Trophoblast cell (in vitro differentiated cells and primary cell): ENCODE data around the gene APEX2.

ENCODE experiments used
- DNase-seq, 2 donors: peaks; one replicate each; pipeline ENCODE4 v3.0.0-alpha.2; 2016
- H2AFZ ChIP-seq: 2 replicates; pipeline ENCODE4 v1.6.1; 2013; ENCODE audit warnings: low read length, moderate library complexity, mild to moderate bottlenecking; ENCODE audit not compliant: insufficient read depth, poor library complexity
- H2AK5ac ChIP-seq: 2 replicates; pipeline ENCODE4 v1.6.1; 2013; ENCODE audit warnings: mild to moderate bottlenecking, low read length
- H2BK120ac ChIP-seq: 2 replicates; pipeline ENCODE4 v1.6.1; 2013; ENCODE audit warnings: low read length, mild to moderate bottlenecking, moderate library complexity; ENCODE audit not compliant: insufficient read depth, poor library complexity
- H2BK12ac ChIP-seq: 2 replicates; pipeline ENCODE4 v1.6.1; 2013; ENCODE audit warnings: mild to moderate bottlenecking, low read length, moderate library complexity
- H2BK5ac ChIP-seq: 2 replicates; pipeline ENCODE4 v1.6.1; 2013; ENCODE audit warnings: low read length, low read depth, moderate library complexity, mild to moderate bottlenecking; ENCODE audit not compliant: poor library complexity
- H3K14ac ChIP-seq: 2 replicates; pipeline ENCODE4 v1.6.1; 2013; ENCODE audit warnings: mild to moderate bottlenecking, low read length
- H3K18ac ChIP-seq: 2 replicates; pipeline ENCODE4 v1.6.1; 2013; ENCODE audit warnings: mild to moderate bottlenecking, low read length
- H3K23ac ChIP-seq: 2 replicates; pipeline ENCODE4 v1.6.1; 2013; ENCODE audit warnings: low read length
- H3K27ac ChIP-seq: 2 replicates; pipeline ENCODE4 v1.5.1; 2013; ENCODE audit warnings: low read depth, mild to moderate bottlenecking, inconsistent platforms, low read length, moderate library complexity
- H3K27me3 ChIP-seq: 2 replicates; pipeline ENCODE4 v1.6.1; 2013; ENCODE audit warnings: inconsistent platforms, mild to moderate bottlenecking, low read length, moderate library complexity; ENCODE audit not compliant: insufficient read depth
- H3K36me3 ChIP-seq, 2 experiments: 1 replicate in 1 of 2; 2 replicates in 1 of 2; pipeline ENCODE4 v1.6.1; 2013; ENCODE audit warnings: low read length in 2 of 2, mild to moderate bottlenecking in 2 of 2, moderate library complexity in 1 of 2; ENCODE audit not compliant: insufficient read depth in 2 of 2, control insufficient read depth in 1 of 2
- H3K4ac ChIP-seq: 2 replicates; pipeline ENCODE4 v1.6.1; 2013; ENCODE audit warnings: low read depth, mild to moderate bottlenecking, low read length, moderate library complexity
- H3K4me1 ChIP-seq, 2 experiments: 1 replicate in 1 of 2; 2 replicates in 1 of 2; pipeline ENCODE4 v1.6.1; 2013; ENCODE audit warnings: low read length in 2 of 2, mild to moderate bottlenecking in 2 of 2, moderate library complexity in 1 of 2; ENCODE audit not compliant: insufficient read depth in 2 of 2, control insufficient read depth in 1 of 2
- H3K4me2 ChIP-seq: 2 replicates; pipeline ENCODE4 v1.6.1; 2013; ENCODE audit warnings: inconsistent platforms, mild to moderate bottlenecking, low read length, moderate library complexity
- H3K4me3 ChIP-seq: 2 replicates; pipeline ENCODE4 v1.5.1; 2013; ENCODE audit warnings: mild to moderate bottlenecking, low read depth, low read length, inconsistent platforms
- H3K79me1 ChIP-seq: one replicate; pipeline ENCODE4 v1.6.1; 2013; ENCODE audit warnings: low read length
- H3K79me2 ChIP-seq: 2 replicates; pipeline ENCODE4 v1.6.1; 2013; ENCODE audit warnings: low read length, mild to moderate bottlenecking; ENCODE audit not compliant: control insufficient read depth, insufficient read depth, poor library complexity
- H3K9ac ChIP-seq: 2 replicates; pipeline ENCODE4 v1.6.1; 2013; ENCODE audit warnings: mild to moderate bottlenecking, low read length
- H3K9me3 ChIP-seq: 2 replicates; pipeline ENCODE4 v1.6.1; 2013; ENCODE audit warnings: low read depth, mild to moderate bottlenecking, control low read depth, inconsistent platforms, low read length; ENCODE audit not compliant: insufficient read depth
- H4K12ac ChIP-seq: 2 replicates; pipeline ENCODE4 v1.6.1; 2013; ENCODE audit warnings: low read depth, mild to moderate bottlenecking, low read length, moderate library complexity
- H4K8ac ChIP-seq: 2 replicates; pipeline ENCODE4 v1.6.1; 2013; ENCODE audit warnings: low read depth, mild to moderate bottlenecking, low read length, moderate library complexity
- H4K91ac ChIP-seq: one replicate; pipeline ENCODE4 v1.6.1; 2013; ENCODE audit warnings: low read depth, mild to moderate bottlenecking, low read length, moderate library complexity
- WGBS: extraction: QIAGEN DNeasy Blood & Tissue Kit; methylation state at CpG from one replicate; pipeline ENCODE4 v1.1.7; 2013; ENCODE audit warnings: missing lambda C conversion rate; ENCODE audit not compliant: insufficient read length, insufficient coverage; ENCODE audit errors: extremely low coverage; 5-methylcytosine and 5-hydroxymethylcytosine counted together

The APEX2 gene

GRCh38 chrX:55026143-55026542, 26.0 kb downstream of the APEX2 start:
- H2BK12ac ChIP-seq = no peak overlapping the region

GRCh38 chrX:55026840-55027239, 26.7 kb downstream of the APEX2 start:
- no peak for DNase-seq
- H3K18ac ChIP-seq = no peak overlapping the region
- no peak overlapping the region for H2BK12ac ChIP-seq

More at GRCh38 chrX:55026143-55026542, 26.0 kb downstream of the APEX2 start:
- no peak overlapping the region for H4K8ac ChIP-seq
- no peaks in the 10 kb centered on the region for H3K79me2 ChIP-seq
- no peak overlapping the region for H3K23ac ChIP-seq
- H3K9me3 ChIP-seq = no peaks in the 10 kb centered on the region
- H2BK120ac ChIP-seq = no peak overlapping the region
- H3K36me3 ChIP-seq = no peaks in the 10 kb centered on the region
- H2AFZ ChIP-seq = no peak overlapping the region
- H4K12ac ChIP-seq = no peak overlapping the region
- no peak overlapping the region for H3K4ac ChIP-seq
- no peak overlapping the region for H3K9ac ChIP-seq
- H3K18ac ChIP-seq = no peak overlapping the region
- H3K14ac ChIP-seq = no peak overlapping the region
- H4K91ac ChIP-seq = no peak overlapping the region
- no peak overlapping the region for H3K4me2 ChIP-seq
- no peak overlapping the region for H3K27ac ChIP-seq
- no peaks in the 10 kb centered on the region for H3K27me3 ChIP-seq
- no peak overlapping the region for H3K4me3 ChIP-seq
- no peaks in the 10 kb centered on the region for H3K4me1 ChIP-seq
- H3K79me1 ChIP-seq = no peaks in the 10 kb centered on the region
- no peak overlapping the region for H2BK5ac ChIP-seq
- DNase-seq = no peak
- no peak overlapping the region for H2AK5ac ChIP-seq

GRCh38 chrX:55028040-55028439, 27.9 kb downstream of the APEX2 start:
- H4K12ac ChIP-seq = no peak overlapping the region

More at GRCh38 chrX:55026840-55027239, 26.7 kb downstream of the APEX2 start:
- H3K9me3 ChIP-seq = no peaks in the 10 kb centered on the region
- H3K79me1 ChIP-seq = no peaks in the 10 kb centered on the region
- no peak overlapping the region for H3K4me2 ChIP-seq
- no peaks in the 10 kb centered on the region for H3K4me1 ChIP-seq
- no peak overlapping the region for H4K91ac ChIP-seq
- no peak overlapping the region for H3K23ac ChIP-seq
- no peak overlapping the region for H3K27ac ChIP-seq
- H2AFZ ChIP-seq = no peak overlapping the region
- H3K27me3 ChIP-seq = no peaks in the 10 kb centered on the region
- no peak overlapping the region for H3K9ac ChIP-seq
- no peak overlapping the region for H2AK5ac ChIP-seq
- no peaks in the 10 kb centered on the region for H3K36me3 ChIP-seq
- H2BK5ac ChIP-seq = no peak overlapping the region
- H2BK120ac ChIP-seq = no peak overlapping the region
- H3K4me3 ChIP-seq = no peak overlapping the region
- H3K4ac ChIP-seq = no peak overlapping the region
- no peak overlapping the region for H4K8ac ChIP-seq
- no peak overlapping the region for H4K12ac ChIP-seq
- no peak overlapping the region for H3K14ac ChIP-seq
- WGBS = 100% methylated on average over 1 of the region's 2 CpGs
- H3K79me2 ChIP-seq = no peaks in the 10 kb centered on the region

GRCh38 chrX:55028611-55029010, 28.4 kb downstream of the APEX2 start:
- Histone ChIP-seq H3K18ac (no peak overlapping the region), H2AFZ (no peak overlapping the region), H3K27ac (no peak overlapping the region), H3K9ac (no peak overlapping the region), H4K12ac (no peak overlapping the region), H3K23ac (no peak overlapping the region), H3K79me1 (no peaks in the 10 kb centered on the region), H3K4me3 (no peak overlapping the region), H2AK5ac (no peak overlapping the region), H3K4ac (no peak overlapping the region), H2BK12ac (no peak overlapping the region), H2BK5ac (no peak overlapping the region), H3K9me3 (no peaks in the 10 kb centered on the region), H3K27me3 (no peaks in the 10 kb centered on the region), H3K4me1 (no peaks in the 10 kb centered on the region), H4K91ac (no peak overlapping the region), H3K36me3 (no peaks in the 10 kb centered on the region), H4K8ac (no peak overlapping the region), H2BK120ac (no peak overlapping the region), H3K14ac (no peak overlapping the region), H3K4me2 (no peak overlapping the region), H3K79me2 (no peaks in the 10 kb centered on the region)
- no peak for DNase-seq

More at GRCh38 chrX:55028040-55028439, 27.9 kb downstream of the APEX2 start:
- no peak for DNase-seq
- Histone ChIP-seq H4K8ac (no peak overlapping the region), H2BK5ac (no peak overlapping the region), H3K23ac (no peak overlapping the region), H3K4me1 (no peaks in the 10 kb centered on the region), H3K79me2 (no peaks in the 10 kb centered on the region), H3K4ac (no peak overlapping the region), H4K91ac (no peak overlapping the region), H3K27ac (no peak overlapping the region), H3K36me3 (no peaks in the 10 kb centered on the region), H3K9ac (no peak overlapping the region), H3K4me2 (no peak overlapping the region), H3K27me3 (no peaks in the 10 kb centered on the region), H3K14ac (no peak overlapping the region), H2AFZ (no peak overlapping the region), H3K9me3 (no peaks in the 10 kb centered on the region), H3K79me1 (no peaks in the 10 kb centered on the region), H2BK120ac (no peak overlapping the region), H2AK5ac (no peak overlapping the region), H2BK12ac (no peak overlapping the region), H3K18ac (no peak overlapping the region), H3K4me3 (no peak overlapping the region)
- no CpG with 5 or more reads among the region's 4 CpGs for WGBS
